Dedifferentiated amniotic fluid mesenchymal stem cell (primary cell): ENCODE results near the gene ZC3H14.

Source experiments
- DNase-seq: peaks from one replicate; pipeline ENCODE4 v3.0.0-alpha.2; 2016; ENCODE audit errors: extremely low spot score

The ZC3H14 gene

GRCh38 chr14:88604212-88604611 is 41.4 kb downstream of the ZC3H14 start:
- no peak for DNase-seq

- no peak for DNase-seq
Measured at GRCh38 chr14:88605594-88605993, 42.8 kb downstream of the ZC3H14 start.

- DNase-seq = no peak
Measured at GRCh38 chr14:88607829-88608228, 45.0 kb downstream of the ZC3H14 start.

GRCh38 chr14:88611878-88612277 is 49.0 kb downstream of the ZC3H14 start:
- no peak for DNase-seq

GRCh38 chr14:88612981-88613380 is 50.1 kb downstream of the ZC3H14 start:
- DNase-seq = no peak

DNA sequence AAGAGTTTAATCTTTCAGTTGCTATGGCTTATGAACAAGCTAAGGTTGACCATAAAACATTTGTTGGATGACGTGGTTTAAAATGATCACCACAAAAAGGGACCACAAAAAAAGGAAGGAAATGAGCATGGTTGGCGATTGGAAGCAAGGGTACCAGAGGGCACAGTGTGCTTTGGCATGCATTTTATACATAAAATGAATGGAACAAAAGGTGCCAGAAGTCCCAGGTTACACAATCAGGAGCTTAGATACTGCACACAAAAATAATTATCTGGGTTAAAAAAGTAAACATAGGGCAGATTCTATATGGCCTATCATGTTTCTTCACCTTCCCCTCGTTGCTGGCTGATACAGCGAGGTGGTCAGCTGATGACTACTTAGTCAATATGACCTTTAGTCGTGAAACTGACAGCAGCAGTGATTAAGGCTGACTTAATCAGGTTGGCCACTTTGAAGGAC is 50.7 kb downstream of the ZC3H14 start:
- no peak for DNase-seq

GRCh38 chr14:88614218-88614907 is 51.5 kb downstream of the ZC3H14 start:
- peak; percentile 68 for DNase-seq

- no peak for DNase-seq
Measured at GRCh38 chr14:88616697-88617096, 53.9 kb downstream of the ZC3H14 start.

GRCh38 chr14:88617479-88617878 is 54.6 kb downstream of the ZC3H14 start:
- DNase-seq = no peak

- no peak for DNase-seq
Measured at GRCh38 chr14:88618476-88618875, 55.6 kb downstream of the ZC3H14 start.

GRCh38 chr14:88621100-88621499 is 58.3 kb downstream of the ZC3H14 start:
- no peak for DNase-seq

GRCh38 chr14:88625671-88626070 is 62.8 kb downstream of the ZC3H14 start:
- no peak for DNase-seq

DNA sequence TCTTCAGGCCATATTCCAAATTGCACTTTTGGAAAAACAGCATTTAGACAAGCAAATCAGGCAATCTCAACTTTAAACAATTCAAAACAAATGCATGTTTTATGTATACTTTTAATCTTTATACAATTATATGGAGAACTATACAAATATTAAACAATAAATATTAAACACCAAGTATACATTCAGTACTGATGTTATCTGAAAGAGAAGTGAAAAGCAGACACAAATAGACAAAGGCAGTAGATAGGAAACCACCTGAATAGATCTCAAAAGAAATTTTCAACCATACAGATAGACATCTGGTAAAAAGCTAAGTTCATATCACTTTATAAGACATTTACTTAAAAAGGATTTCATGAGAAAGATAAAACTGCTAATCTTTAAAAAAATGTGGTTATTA is 65.2 kb downstream of the ZC3H14 start:
- DNase-seq = no peak

DNA sequence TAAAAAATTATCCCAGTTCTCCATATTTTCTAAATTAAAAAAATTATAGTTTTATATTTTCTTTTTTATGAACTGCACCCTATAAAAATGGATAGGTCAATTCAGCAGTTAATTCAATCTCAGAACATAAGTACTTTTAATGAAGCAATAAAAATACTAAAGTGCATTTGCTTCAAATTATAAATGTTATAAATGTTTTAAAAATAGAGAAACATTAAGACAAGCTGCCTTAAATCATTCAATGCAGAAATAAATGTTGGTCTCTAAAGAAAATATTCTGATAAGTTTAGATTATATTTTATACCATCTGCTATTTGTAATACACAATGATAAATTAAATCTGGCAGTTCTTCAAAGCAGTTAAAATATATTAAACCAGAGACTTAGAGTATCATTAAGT is 65.6 kb downstream of the ZC3H14 start:
- no peak for DNase-seq

- peak; percentile 59 for DNase-seq
Measured at GRCh38 chr14:88630565-88630964, 67.7 kb downstream of the ZC3H14 start.

- DNase-seq = no peak
Measured at GRCh38 chr14:88631091-88631490, 68.3 kb downstream of the ZC3H14 start.

DNA sequence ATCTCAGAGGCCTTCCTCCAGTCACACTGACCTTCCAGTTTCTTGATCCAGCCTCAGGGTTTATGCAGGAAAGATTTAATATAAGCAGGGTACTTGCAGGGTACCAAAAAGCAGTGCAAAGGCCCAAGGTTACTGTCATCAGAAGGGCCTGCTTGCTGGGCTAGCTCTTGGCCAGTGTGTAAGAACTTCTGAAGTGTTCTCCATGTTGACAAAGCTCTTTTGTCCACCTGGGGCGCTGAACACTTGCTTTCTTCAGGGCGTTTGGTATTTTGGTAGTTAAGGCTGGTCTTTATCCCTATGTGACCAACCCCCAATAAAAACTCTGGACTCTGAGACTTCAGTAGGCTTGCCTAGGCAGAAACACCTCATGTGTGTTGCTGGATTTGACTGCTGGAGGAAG is 69.7 kb downstream of the ZC3H14 start:
- no peak for DNase-seq

GRCh38 chr14:88639221-88639620 is 76.4 kb downstream of the ZC3H14 start:
- DNase-seq = no peak

DNA sequence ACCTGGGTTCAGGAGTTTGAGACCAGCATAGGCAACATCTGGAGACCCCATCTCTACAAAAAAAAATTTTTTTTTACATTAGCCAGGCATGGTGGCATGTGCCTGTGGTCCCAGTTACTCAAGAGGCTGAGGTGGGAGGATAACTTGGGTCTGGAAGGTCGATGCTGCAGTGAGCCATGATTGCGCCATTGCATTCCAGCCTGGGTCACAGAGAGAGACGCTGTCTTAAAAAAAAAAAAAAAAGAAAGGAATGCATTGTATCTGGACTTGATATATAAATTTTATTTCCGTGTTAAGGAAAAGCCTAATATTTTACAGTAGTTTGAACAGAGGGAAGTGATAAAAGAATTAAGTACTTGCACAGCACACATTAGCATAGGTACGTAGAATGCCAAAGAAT is 97.2 kb downstream of the ZC3H14 start:
- no peak for DNase-seq

GRCh38 chr14:88667555-88668273 is 104.9 kb downstream of the ZC3H14 start:
- DNase-seq = peak; percentile 80

DNA sequence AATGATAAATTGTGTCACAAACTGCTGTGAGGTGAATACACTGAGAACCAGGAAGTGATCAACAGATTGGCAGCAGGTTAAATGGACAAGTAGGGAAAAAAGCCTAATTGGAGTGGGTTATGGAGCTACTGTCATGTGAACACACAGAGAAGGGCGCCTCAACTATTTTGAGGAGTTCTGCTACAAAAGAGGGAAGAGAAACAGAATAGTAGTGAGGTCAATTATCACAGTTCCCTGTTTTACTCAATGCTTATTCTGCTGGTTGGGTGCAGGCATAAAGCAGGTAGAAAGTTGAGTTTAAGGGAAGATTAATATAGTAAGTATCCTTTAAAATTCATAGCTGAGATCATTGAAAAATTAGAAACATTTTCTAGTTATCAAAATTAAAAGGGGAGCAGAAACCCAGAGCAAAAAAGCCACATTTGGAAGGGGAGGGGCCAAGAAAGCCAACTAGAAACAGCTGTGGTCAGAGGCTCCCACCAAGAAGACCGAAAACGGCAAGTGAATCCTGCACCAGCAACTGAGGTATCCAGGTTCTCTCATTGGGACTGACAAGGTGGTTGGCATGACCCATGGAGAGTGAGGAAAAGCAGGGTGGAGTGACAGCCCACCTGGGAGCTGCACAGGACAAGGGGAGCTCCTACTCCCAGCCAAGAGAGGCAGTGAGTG is 105.7 kb downstream of the ZC3H14 start:
- no peak for DNase-seq

GRCh38 chr14:88669346-88669745 is 106.5 kb downstream of the ZC3H14 start:
- no peak for DNase-seq
